ENCODE results near the gene PLEKHA7. TPM values are rescaled to one million over a fixed set of nuclear protein-coding genes. Genes with fewer than 3 reads are reported as not detected.

The PLEKHA7 gene
- total RNA-seq, 2 donors from 2014 or later = 17.5 to 21.9 TPM

DNA sequence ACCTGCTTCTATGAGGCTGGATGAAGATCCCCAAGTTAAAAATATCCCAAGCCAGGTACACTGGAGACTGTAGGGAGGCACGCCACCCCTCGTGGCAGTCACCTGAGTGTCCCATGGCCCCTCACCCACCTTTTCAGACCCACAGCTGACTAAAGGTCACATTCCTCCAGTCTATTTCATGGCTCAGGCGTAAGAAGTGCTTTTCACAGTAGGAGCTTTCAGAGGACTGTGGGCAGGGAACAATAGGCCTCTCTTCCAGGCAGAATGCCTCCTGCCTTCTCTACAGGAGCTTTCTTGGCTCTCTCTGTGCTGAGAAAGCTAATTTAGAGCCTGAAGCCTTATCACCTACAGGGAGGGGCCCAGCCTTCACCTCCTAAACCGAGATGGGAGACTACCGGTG, 201.9 kb downstream of the PLEKHA7 start:
- H3K4me1 ChIP-seq (ENCODE audit: control insufficient read depth, insufficient read depth, low read length) = peaks cover 25% of the 10 kb centered on the region
- H3K4me1 Mint-ChIP-seq = peaks cover 44% of the 10 kb centered on the region
- H3K9ac ChIP-seq (ENCODE audit: extremely low read depth, low read length, poor library complexity, severe bottlenecking) = no peak overlapping the region
- no peaks in the 10 kb centered on the region for H3K9me3 Mint-ChIP-seq
- no peaks in the 10 kb centered on the region for H3K27me3 ChIP-seq (ENCODE audit: control insufficient read depth, insufficient read depth, low read length, poor library complexity, severe bottlenecking)
- no peaks in the 10 kb centered on the region for H3K27me3 Mint-ChIP-seq (ENCODE audit: insufficient read depth)
- TF ChIP-seq, protein P1, sequence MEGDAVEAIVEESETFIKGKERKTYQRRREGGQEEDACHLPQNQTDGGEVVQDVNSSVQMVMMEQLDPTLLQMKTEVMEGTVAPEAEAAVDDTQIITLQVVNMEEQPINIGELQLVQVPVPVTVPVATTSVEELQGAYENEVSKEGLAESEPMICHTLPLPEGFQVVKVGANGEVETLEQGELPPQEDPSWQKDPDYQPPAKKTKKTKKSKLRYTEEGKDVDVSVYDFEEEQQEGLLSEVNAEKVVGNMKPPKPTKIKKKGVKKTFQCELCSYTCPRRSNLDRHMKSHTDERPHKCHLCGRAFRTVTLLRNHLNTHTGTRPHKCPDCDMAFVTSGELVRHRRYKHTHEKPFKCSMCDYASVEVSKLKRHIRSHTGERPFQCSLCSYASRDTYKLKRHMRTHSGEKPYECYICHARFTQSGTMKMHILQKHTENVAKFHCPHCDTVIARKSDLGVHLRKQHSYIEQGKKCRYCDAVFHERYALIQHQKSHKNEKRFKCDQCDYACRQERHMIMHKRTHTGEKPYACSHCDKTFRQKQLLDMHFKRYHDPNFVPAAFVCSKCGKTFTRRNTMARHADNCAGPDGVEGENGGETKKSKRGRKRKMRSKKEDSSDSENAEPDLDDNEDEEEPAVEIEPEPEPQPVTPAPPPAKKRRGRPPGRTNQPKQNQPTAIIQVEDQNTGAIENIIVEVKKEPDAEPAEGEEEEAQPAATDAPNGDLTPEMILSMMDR (conservative IDR thresholded peaks at IDR 0.05) = no peak
- 33 to 41% methylated on average over 1 to 5 of the region's 5 CpGs for WGBS, 2 experiments (ENCODE audit: insufficient coverage in 1 of 2, insufficient read length in 1 of 2)
- peaks cover 9% of the 10 kb centered on the region for H3K36me3 Mint-ChIP-seq (ENCODE audit: low read depth)
- H3K4me3 ChIP-seq (ENCODE audit: low read length) = peak overlapping the region; percentile 2
- H3K36me3 ChIP-seq (ENCODE audit: control insufficient read depth, insufficient read depth, low read length) = peaks cover 17% of the 10 kb centered on the region
- peak overlapping the region; percentile 91 for H3K27ac Mint-ChIP-seq
- H3K4me3 Mint-ChIP-seq = no peak overlapping the region
- peak overlapping the region; percentile 33 for H3K27ac ChIP-seq (ENCODE audit: low read depth, low read length)
- no peaks in the 10 kb centered on the region for H3K9me3 ChIP-seq (ENCODE audit: control insufficient read depth, low read length)
- peak; percentile 69 for DNase-seq

DNA sequence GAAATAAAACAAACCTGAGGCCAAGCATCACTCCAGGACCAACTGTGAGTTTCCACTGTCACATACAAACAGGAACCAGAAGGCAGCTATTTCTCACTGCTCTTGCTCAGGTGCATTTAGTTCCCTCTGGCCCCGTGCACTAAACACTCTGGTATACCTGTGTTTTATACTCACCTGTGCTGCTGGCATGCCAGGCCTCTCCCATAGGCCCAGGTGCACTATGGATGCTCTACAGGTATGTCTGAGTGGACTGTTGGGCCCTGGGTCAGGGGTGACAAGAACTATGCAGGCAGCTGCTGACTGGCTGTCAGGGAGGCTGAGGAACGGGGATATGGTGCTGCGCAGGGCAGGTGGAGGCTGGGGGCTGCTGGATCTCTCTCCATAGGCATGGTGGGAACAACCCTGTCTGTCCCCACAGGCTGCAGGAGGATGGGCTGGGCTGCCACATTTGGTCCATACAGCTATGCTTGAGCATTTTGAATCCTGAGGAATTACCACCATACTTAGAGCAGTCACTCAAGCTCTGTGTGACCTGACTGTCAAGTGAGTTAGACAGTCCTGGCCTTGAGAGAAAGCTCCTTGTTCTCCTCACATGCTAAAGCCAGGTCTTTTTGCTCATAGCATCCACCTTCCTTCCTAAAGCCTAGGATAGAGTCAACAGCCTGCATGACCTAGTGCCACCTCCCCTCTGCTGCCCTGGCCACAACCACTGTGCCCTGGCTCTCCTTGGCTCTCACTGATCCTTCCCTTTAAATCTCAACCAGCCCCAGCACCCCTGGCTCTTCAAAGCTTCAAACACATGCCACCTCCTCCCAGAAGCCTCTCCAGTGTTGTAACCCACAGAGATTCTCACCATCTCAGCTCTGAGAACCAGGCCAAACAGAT, 202.8 kb downstream of the PLEKHA7 start:
- TF ChIP-seq, protein P1 (conservative IDR thresholded peaks at IDR 0.05) = no peak
- Histone ChIP-seq H3K27ac (ENCODE audit: low read depth, low read length) (no peak overlapping the region), H3K36me3 (ENCODE audit: control insufficient read depth, insufficient read depth, low read length) (peaks cover 25% of the 10 kb centered on the region), H3K9me3 (ENCODE audit: control insufficient read depth, low read length) (no peaks in the 10 kb centered on the region), H3K27me3 (ENCODE audit: control insufficient read depth, insufficient read depth, low read length, poor library complexity, severe bottlenecking) (no peaks in the 10 kb centered on the region), H3K9ac (ENCODE audit: extremely low read depth, low read length, poor library complexity, severe bottlenecking) (no peak overlapping the region), H3K4me1 (ENCODE audit: control insufficient read depth, insufficient read depth, low read length) (peaks cover 25% of the 10 kb centered on the region), H3K4me3 (ENCODE audit: low read length) (peak overlapping the region; percentile 2)
- DNase-seq = no peak
- peaks cover 5% of the 10 kb centered on the region for H3K36me3 Mint-ChIP-seq (ENCODE audit: low read depth)
- H3K9me3 Mint-ChIP-seq = no peaks in the 10 kb centered on the region
- H3K4me1 Mint-ChIP-seq = peaks cover 44% of the 10 kb centered on the region
- no peaks in the 10 kb centered on the region for H3K27me3 Mint-ChIP-seq (ENCODE audit: insufficient read depth)
- H3K4me3 Mint-ChIP-seq = no peak overlapping the region
- 90 to 93% methylated on average over 2 to 3 of the region's 3 CpGs for WGBS, 2 experiments (ENCODE audit: insufficient coverage in 1 of 2, insufficient read length in 1 of 2)
- H3K27ac Mint-ChIP-seq = peak overlapping the region; percentile 91

DNA sequence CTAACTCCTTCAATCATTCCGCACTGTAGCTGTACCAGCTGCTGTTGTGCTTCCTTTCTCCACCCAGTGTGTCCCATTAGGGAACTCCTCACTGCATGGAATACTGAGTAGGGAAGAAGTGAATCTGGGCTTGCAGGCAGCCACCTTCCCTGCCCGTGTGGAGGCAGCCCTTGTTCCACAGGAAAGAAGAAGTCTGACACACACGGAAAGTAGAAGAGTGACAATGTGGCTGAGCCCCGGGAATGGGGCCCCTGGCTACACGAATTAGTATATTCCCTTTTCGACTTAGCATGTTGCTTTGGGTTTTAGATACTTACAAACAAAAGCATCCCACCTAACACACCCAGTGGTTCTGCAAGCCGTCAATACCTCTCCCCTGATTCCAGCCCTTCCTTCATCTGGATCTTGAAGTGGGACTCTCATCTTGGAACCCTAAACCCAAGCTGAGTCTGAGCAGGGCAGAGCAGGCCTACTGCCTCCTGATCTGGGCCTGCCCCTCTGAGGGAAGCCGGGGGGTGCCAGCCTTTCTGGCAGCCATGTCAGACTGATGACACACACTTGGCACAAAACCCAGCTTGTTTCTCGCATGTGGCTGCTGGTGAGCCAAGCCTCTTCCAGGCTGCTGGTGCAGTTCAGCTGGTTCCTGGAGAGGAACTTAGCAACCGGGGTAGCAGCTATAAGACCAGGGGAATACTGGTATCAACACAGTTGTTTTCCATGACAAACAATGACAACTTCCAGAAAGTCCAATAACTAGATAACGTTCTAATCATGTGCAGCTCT, 204.1 kb downstream of the PLEKHA7 start:
- WGBS, 2 experiments (ENCODE audit: insufficient coverage in 1 of 2, insufficient read length in 1 of 2) = 91 to 96% methylated on average over 10 to 11 of the region's 11 CpGs
- no peak overlapping the region for H3K9ac ChIP-seq (ENCODE audit: extremely low read depth, low read length, poor library complexity, severe bottlenecking)
- H3K27ac Mint-ChIP-seq = no peak overlapping the region

More for the DNA sequence above, 204.1 kb downstream of the PLEKHA7 start:
- no peak for DNase-seq
- no peaks in the 10 kb centered on the region for H3K9me3 Mint-ChIP-seq
- H3K4me3 Mint-ChIP-seq = no peak overlapping the region
- Histone ChIP-seq H3K27ac (ENCODE audit: low read depth, low read length) (no peak overlapping the region), H3K36me3 (ENCODE audit: control insufficient read depth, insufficient read depth, low read length) (peaks cover 27% of the 10 kb centered on the region), H3K27me3 (ENCODE audit: control insufficient read depth, insufficient read depth, low read length, poor library complexity, severe bottlenecking) (no peaks in the 10 kb centered on the region), H3K9me3 (ENCODE audit: control insufficient read depth, low read length) (no peaks in the 10 kb centered on the region), H3K4me1 (ENCODE audit: control insufficient read depth, insufficient read depth, low read length) (peaks cover 25% of the 10 kb centered on the region), H3K4me3 (ENCODE audit: low read length) (no peak overlapping the region)
- no peaks in the 10 kb centered on the region for H3K27me3 Mint-ChIP-seq (ENCODE audit: insufficient read depth)
- peaks cover 40% of the 10 kb centered on the region for H3K4me1 Mint-ChIP-seq
- TF ChIP-seq, protein P1 (conservative IDR thresholded peaks at IDR 0.05) = no peak
- peaks cover 4% of the 10 kb centered on the region for H3K36me3 Mint-ChIP-seq (ENCODE audit: low read depth)
